ENCODE data around the gene BPIFB1. TPM values are rescaled to one million over a fixed set of nuclear protein-coding genes. Genes with fewer than 3 reads are reported as not detected.

Gene BPIFB1
- total and polyA plus RNA-seq, 10 of the 15 experiments (the other 5 are each of a cell fraction or from before 2014, with no cell fraction given), result 0.13 TPM; not detected in 9

GRCh38 chr20:33275871-33276270 lies 7.1 kb upstream of the BPIFB1 start:
- 0% methylated on average over 3 of the region's 3 CpGs for WGBS (ENCODE audit: insufficient coverage, insufficient replicate concordance, low lambda C conversion rate, missing lambda C conversion rate)
- FAIRE-seq, result no peak

More at GRCh38 chr20:33275871-33276270, 7.1 kb upstream of the BPIFB1 start:
- no peaks in the 10 kb centered on the region for H3K9me3 ChIP-seq (replicated peaks; ENCODE audit: control insufficient read depth, insufficient read depth, low read length)
- no TSS peak for BruUV-seq (replicated peaks)
- ChIA-PET RAD21 (ENCODE audit: unreplicated experiment) (no interaction called here), POLR2A (no interaction called here), SMC1A (ENCODE audit: uncharacterized antibody, unreplicated experiment) (no interaction called here), CTCF (no interaction called here)
- H3K4me1 ChIP-seq (ENCODE audit: control insufficient read depth, insufficient read depth, low read length), result no peaks in the 10 kb centered on the region
- no peaks in the 10 kb centered on the region for H3K79me2 ChIP-seq (ENCODE audit: control insufficient read depth, insufficient read depth, low read length)
- TF ChIP-seq TAF1 (IDR thresholded peaks at IDR 0.05; ENCODE audit: borderline replicate concordance, low read depth, low read length), result no peak
- no peak for TF ChIP-seq IRF3 (IDR thresholded peaks at IDR 0.05)
- TF ChIP-seq POLR2A (IDR thresholded peaks at IDR 0.05; ENCODE audit: low read depth, low read length), result no peak
- TF ChIP-seq TARDBP (IDR thresholded peaks at IDR 0.05; ENCODE audit: borderline replicate concordance), result no peak
- TF ChIP-seq SIX5 (IDR thresholded peaks at IDR 0.05; ENCODE audit: low read depth, low read length, severe bottlenecking), result no peak
- TF ChIP-seq KLF5 (IDR thresholded peaks at IDR 0.05; ENCODE audit: partially characterized antibody), result no peak
- no peak for TF ChIP-seq SIN3A (IDR thresholded peaks at IDR 0.05; ENCODE audit: low read depth, low read length)
- H3K27me3 ChIP-seq (replicated peaks in 1 of 2; ENCODE audit: control insufficient read depth in 2 of 2, insufficient read depth in 2 of 2, low read length in 1 of 2), result peaks cover 7 to 8% of the 10 kb centered on the region in 2 experiments; a peak in 3 of 4 replicates
- ATAC-seq (no peak), DNase-seq (ENCODE audit: low read depth, low spot score) (no peak)
- no peak overlapping the region for H2AFZ ChIP-seq (ENCODE audit: control insufficient read depth, low read depth, low read length)
- in situ Hi-C loops (cut with MboI) (no loop called here), intact Hi-C loops (cut with micrococcal nuclease; ENCODE audit: unreplicated experiment) (no loop called here)
- H4K20me1 ChIP-seq (ENCODE audit: control insufficient read depth, insufficient read depth), result no peaks in the 10 kb centered on the region
- H3K9ac ChIP-seq (ENCODE audit: control insufficient read depth, insufficient read depth, low read length), result no peak overlapping the region
- no peak overlapping the region for H3K4me3 ChIP-seq
- no peaks in the 10 kb centered on the region; a peak in 1 of 4 replicates for H3K36me3 ChIP-seq (ENCODE audit: control insufficient read depth in 2 of 2, insufficient read depth in 2 of 2, low read length in 1 of 2)
- no peak overlapping the region for H3K27ac ChIP-seq (ENCODE audit: control insufficient read depth, insufficient read depth)
- H3K4me2 ChIP-seq (ENCODE audit: control insufficient read depth, insufficient read depth), result no peak overlapping the region
